ENCODE results near the gene PCDHGA6. TPM values are rescaled to one million over a fixed set of nuclear protein-coding genes. Genes with fewer than 3 reads are reported as not detected.
"Not testable (repeated sequence)": the region's sequence is repeated elsewhere in the genome, so short reads cannot be mapped to it uniquely, and the experiment has no call there.

PCDHGA6 gene
- 10 to 100 TPM in 1 of 4 donors, 1 to 10 TPM in 3; 2.0 to 11.1 (median 5.7) TPM for total RNA-seq

DNA sequence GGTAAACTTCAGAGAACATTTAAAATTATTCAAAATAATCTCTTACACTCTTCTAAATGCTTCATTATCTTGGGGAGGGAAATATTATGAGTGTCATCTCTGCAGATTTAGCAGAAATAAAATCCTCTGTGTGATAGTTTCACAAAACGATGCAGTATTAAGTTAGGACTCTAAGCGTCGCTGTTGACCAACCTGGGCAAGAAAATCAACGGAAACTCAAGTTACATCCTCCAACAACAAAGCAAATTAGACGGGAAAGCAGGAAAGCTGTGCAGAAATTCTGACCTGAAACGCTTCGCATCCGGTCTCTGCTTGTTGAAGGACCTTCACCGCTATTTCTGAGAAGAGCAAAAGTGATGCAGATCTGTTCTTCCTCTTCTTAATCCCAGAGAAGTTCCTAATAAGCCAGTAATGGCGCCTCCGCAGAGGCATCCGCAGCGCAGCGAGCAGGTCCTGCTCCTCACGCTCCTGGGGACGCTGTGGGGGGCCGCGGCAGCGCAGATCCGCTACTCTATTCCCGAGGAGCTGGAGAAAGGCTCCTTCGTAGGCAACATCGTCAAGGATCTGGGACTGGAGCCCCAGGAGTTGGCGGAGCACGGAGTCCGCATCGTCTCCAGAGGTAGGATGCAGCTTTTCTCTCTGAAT lies at the start of gene PCDHGA6:
Gene PCDHGA6 (plus strand): TSS at position 219 of the 645 bp plus-strand sequence. CDS start 193 bp downstream, at position 412.
- peak within 1 kb of the TSS in 1 of 2 donors; percentile 32 for H3K4me3 ChIP-seq
- H3K27ac ChIP-seq, result peak within 1 kb of the TSS in 1 of 4 donors; percentile 12
- 6 to 8% methylated on average over 9 to 15 of the region's 27 CpGs for WGBS, 2 donors (ENCODE audit: low coverage in 1 of 2)

GRCh38 chr5:141326088-141326854 lies 47.4 kb upstream of the PCDHGA6 start:
- peaks cover 8% of the 10 kb centered on the region for H3K27me3 ChIP-seq
- H3K36me3 ChIP-seq, result peaks cover 0 to 8% of the 10 kb centered on the region in 2 donors
- H3K27ac ChIP-seq, result peak overlapping the region; percentile 40 to 74 (median 62)
- 12 to 23% methylated on average over 13 to 27 of the region's 27 CpGs for WGBS, 2 donors (ENCODE audit: low coverage in 1 of 2)
- H3K4me1 ChIP-seq, result peaks cover 0 to 9% (median 0%) of the 10 kb centered on the region in 3 donors
- ATAC-seq, result peak; percentile 73
- TF ChIP-seq EP300 (IDR thresholded peaks at IDR 0.05) (no peak), POLR2A (IDR thresholded peaks at IDR 0.05) (peak in 1 of 2 donors; percentile 16), POLR2AphosphoS5 (IDR thresholded peaks at IDR 0.05) (peak; percentile 37)
- TF ChIP-seq, protein P1, sequence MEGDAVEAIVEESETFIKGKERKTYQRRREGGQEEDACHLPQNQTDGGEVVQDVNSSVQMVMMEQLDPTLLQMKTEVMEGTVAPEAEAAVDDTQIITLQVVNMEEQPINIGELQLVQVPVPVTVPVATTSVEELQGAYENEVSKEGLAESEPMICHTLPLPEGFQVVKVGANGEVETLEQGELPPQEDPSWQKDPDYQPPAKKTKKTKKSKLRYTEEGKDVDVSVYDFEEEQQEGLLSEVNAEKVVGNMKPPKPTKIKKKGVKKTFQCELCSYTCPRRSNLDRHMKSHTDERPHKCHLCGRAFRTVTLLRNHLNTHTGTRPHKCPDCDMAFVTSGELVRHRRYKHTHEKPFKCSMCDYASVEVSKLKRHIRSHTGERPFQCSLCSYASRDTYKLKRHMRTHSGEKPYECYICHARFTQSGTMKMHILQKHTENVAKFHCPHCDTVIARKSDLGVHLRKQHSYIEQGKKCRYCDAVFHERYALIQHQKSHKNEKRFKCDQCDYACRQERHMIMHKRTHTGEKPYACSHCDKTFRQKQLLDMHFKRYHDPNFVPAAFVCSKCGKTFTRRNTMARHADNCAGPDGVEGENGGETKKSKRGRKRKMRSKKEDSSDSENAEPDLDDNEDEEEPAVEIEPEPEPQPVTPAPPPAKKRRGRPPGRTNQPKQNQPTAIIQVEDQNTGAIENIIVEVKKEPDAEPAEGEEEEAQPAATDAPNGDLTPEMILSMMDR (IDR thresholded peaks at IDR 0.05), result peak; percentile 20 to 66 (median 40)
- peak overlapping the region; percentile 40 to 46 for H3K4me3 ChIP-seq
- H3K9me3 ChIP-seq, result peaks cover 0 to 50% (median 0%) of the 10 kb centered on the region in 3 donors

More for the DNA sequence above, at the start of gene PCDHGA6:
- no peak for ATAC-seq
- Histone ChIP-seq H3K27me3 (peaks cover 10% of the 10 kb centered on the region), H3K36me3 (peaks cover 0 to 3% of the 10 kb centered on the region in 2 donors), H3K9me3 (peaks cover 3 to 100% (median 6%) of the 10 kb centered on the region in 3 donors), H3K4me1 (no peaks in the 10 kb centered on the region)
- TF ChIP-seq, protein P1 (IDR thresholded peaks at IDR 0.05), result peak in 3 of 4 experiments; percentile 15 to 40 (median 33)
- no peak for TF ChIP-seq EP300 (IDR thresholded peaks at IDR 0.05)

GRCh38 chr5:141328231-141328630 lies 45.5 kb upstream of the PCDHGA6 start:
- ATAC-seq, result no peak
- H3K4me1 ChIP-seq, result peaks cover 0 to 7% (median 0%) of the 10 kb centered on the region in 3 donors
- H3K27me3 ChIP-seq, result peaks cover 21% of the 10 kb centered on the region
- H3K4me3 ChIP-seq, result no peak overlapping the region
- peaks cover 0 to 66% (median 0%) of the 10 kb centered on the region in 3 donors for H3K9me3 ChIP-seq
- H3K27ac ChIP-seq, result no peak overlapping the region
- WGBS, 2 donors (ENCODE audit: low coverage in 1 of 2), result 81% methylated on average over 6 of the region's 8 CpGs; no CpG with 5 or more reads in 1 of the 2 donors
- peaks cover 0 to 8% of the 10 kb centered on the region in 2 donors for H3K36me3 ChIP-seq
- TF ChIP-seq POLR2AphosphoS5 (IDR thresholded peaks at IDR 0.05), result no peak
- TF ChIP-seq, protein P1 (IDR thresholded peaks at IDR 0.05), result no peak
- no peak for TF ChIP-seq EP300 (IDR thresholded peaks at IDR 0.05)
- no peak for TF ChIP-seq POLR2A (IDR thresholded peaks at IDR 0.05)

DNA sequence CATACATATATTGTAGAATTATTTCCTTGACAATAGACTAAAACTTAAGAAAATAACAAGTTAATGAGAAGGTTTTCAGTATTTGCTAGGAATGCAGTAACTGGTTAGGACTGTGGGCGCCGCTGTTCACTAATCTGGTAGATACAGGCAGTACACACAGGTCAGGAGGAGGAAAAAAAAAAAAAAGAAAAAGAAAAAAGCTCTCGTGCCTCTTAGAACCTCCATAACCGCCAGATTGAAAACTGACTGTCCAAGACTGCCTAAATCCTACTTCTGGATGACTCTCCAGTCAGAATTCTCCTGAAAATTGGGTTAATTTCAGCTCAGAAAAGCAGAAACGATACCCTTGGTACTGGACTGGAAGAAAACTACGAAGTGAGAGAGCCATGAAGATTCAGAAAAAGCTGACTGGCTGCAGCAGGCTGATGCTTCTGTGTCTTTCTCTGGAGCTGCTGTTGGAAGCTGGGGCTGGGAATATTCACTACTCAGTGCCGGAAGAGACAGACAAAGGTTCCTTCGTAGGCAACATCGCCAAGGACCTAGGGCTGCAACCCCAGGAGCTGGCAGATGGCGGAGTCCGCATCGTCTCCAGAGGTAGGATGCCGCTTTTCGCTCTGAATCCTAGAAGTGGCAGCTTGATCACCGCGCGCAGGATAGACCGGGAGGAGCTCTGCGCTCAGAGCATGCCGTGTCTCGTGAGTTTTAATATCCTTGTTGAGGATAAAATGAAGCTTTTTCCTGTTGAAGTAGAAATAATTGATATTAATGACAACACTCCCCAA lies 43.2 kb upstream of the PCDHGA6 start, which contains the start of gene PCDHGA1:
Gene PCDHGA1 (plus strand): TSS at position 216 of the 782 bp plus-strand sequence.
- peaks cover 0 to 7% (median 0%) of the 10 kb centered on the region in 3 donors for H3K4me1 ChIP-seq
- H3K36me3 ChIP-seq, result peaks cover 0 to 8% of the 10 kb centered on the region in 2 donors
- TF ChIP-seq POLR2AphosphoS5 (IDR thresholded peaks at IDR 0.05) (no peak), EP300 (IDR thresholded peaks at IDR 0.05) (no peak), POLR2A (IDR thresholded peaks at IDR 0.05) (no peak)
- TF ChIP-seq, protein P1 (IDR thresholded peaks at IDR 0.05), result no peak
- H3K27me3 ChIP-seq, result peaks cover 27% of the 10 kb centered on the region
- 15 to 32% methylated on average over 9 to 17 of the region's 21 CpGs for WGBS, 2 donors (ENCODE audit: low coverage in 1 of 2)
- no peak within 1 kb of the TSS for H3K4me3 ChIP-seq
- H3K9me3 ChIP-seq, result peaks cover 0 to 86% (median 0%) of the 10 kb centered on the region in 3 donors
- ATAC-seq, result no peak
- H3K27ac ChIP-seq, result no peak within 1 kb of the TSS

GRCh38 chr5:141332571-141332970 lies 41.1 kb upstream of the PCDHGA6 start:
- WGBS, 2 donors (ENCODE audit: low coverage in 1 of 2), result 40% methylated on average over 4 of the region's 39 CpGs; no CpG with 5 or more reads in 1 of the 2 donors

More at GRCh38 chr5:141332571-141332970, 41.1 kb upstream of the PCDHGA6 start:
- peaks cover 0 to 98% (median 2%) of the 10 kb centered on the region in 3 donors for H3K9me3 ChIP-seq
- H3K27me3 ChIP-seq, result peaks cover 32% of the 10 kb centered on the region
- not testable (repeated sequence) for H3K36me3 ChIP-seq, H3K27ac ChIP-seq, H3K4me3 ChIP-seq, H3K4me1 ChIP-seq, ATAC-seq

Measured in gastroesophageal sphincter (tissue), 4 donors.